CD1c-positive myeloid dendritic cell (primary cell): ENCODE results near the gene ADGRV1.

Experiments
- DNase-seq: peaks from one replicate; pipeline ENCODE4 v3.0.0-alpha.2; 2016; ENCODE audit errors: extremely low spot score

The ADGRV1 gene

GRCh38 chr5:90868799-90869198, 310.2 kb downstream of the ADGRV1 start:
- DNase-seq: no peak

GRCh38 chr5:90871391-90871991, 312.9 kb downstream of the ADGRV1 start:
- peak; percentile 72 for DNase-seq

- DNase-seq: no peak
Measured at GRCh38 chr5:90873033-90873517, 314.5 kb downstream of the ADGRV1 start.

GRCh38 chr5:90874066-90874465, 315.5 kb downstream of the ADGRV1 start:
- no peak for DNase-seq

GRCh38 chr5:90875456-90875855, 316.9 kb downstream of the ADGRV1 start:
- DNase-seq: no peak

- no peak for DNase-seq
Measured at GRCh38 chr5:90876366-90876765, 317.8 kb downstream of the ADGRV1 start.

GRCh38 chr5:90877049-90877448, 318.5 kb downstream of the ADGRV1 start:
- no peak for DNase-seq

GRCh38 chr5:90878081-90878480, 319.5 kb downstream of the ADGRV1 start:
- peak; percentile 57 for DNase-seq

- DNase-seq: peak; percentile 45
Measured at GRCh38 chr5:90878549-90879196, 320.1 kb downstream of the ADGRV1 start.

- DNase-seq: no peak
Measured at GRCh38 chr5:90881626-90882150, 323.1 kb downstream of the ADGRV1 start.

- DNase-seq: no peak
Measured at GRCh38 chr5:90882448-90882847, 323.9 kb downstream of the ADGRV1 start.

GRCh38 chr5:90885180-90885868, 326.7 kb downstream of the ADGRV1 start:
- DNase-seq: no peak

- DNase-seq: no peak
Measured at GRCh38 chr5:90886381-90886780, 327.8 kb downstream of the ADGRV1 start.

- DNase-seq: no peak
Measured at GRCh38 chr5:90888511-90889324, 330.1 kb downstream of the ADGRV1 start.

GRCh38 chr5:90889325-90889600, 330.7 kb downstream of the ADGRV1 start:
- DNase-seq: no peak

- DNase-seq: no peak
Measured at GRCh38 chr5:90890180-90890579, 331.6 kb downstream of the ADGRV1 start.

GRCh38 chr5:90894866-90895420, 336.3 kb downstream of the ADGRV1 start:
- DNase-seq: no peak

GRCh38 chr5:90897618-90898017, 339.0 kb downstream of the ADGRV1 start:
- no peak for DNase-seq

GRCh38 chr5:90898326-90899013, 339.9 kb downstream of the ADGRV1 start:
- DNase-seq: no peak

- no peak for DNase-seq
Measured at GRCh38 chr5:90899014-90899604, 340.5 kb downstream of the ADGRV1 start.

- DNase-seq: no peak
Measured at GRCh38 chr5:90901261-90901660, 342.7 kb downstream of the ADGRV1 start.
